Measurements from ENCODE around the gene MLXIPL.

Gene MLXIPL, protein sequence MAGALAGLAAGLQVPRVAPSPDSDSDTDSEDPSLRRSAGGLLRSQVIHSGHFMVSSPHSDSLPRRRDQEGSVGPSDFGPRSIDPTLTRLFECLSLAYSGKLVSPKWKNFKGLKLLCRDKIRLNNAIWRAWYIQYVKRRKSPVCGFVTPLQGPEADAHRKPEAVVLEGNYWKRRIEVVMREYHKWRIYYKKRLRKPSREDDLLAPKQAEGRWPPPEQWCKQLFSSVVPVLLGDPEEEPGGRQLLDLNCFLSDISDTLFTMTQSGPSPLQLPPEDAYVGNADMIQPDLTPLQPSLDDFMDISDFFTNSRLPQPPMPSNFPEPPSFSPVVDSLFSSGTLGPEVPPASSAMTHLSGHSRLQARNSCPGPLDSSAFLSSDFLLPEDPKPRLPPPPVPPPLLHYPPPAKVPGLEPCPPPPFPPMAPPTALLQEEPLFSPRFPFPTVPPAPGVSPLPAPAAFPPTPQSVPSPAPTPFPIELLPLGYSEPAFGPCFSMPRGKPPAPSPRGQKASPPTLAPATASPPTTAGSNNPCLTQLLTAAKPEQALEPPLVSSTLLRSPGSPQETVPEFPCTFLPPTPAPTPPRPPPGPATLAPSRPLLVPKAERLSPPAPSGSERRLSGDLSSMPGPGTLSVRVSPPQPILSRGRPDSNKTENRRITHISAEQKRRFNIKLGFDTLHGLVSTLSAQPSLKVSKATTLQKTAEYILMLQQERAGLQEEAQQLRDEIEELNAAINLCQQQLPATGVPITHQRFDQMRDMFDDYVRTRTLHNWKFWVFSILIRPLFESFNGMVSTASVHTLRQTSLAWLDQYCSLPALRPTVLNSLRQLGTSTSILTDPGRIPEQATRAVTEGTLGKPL

GRCh38 chr7:73623798-73624668, at the start of gene MLXIPL:
Gene MLXIPL, minus strand, starts transcription at chr7:73624522. Its CDS starts 30 bp downstream, at chr7:73624492.
- no peaks in the 10 kb centered on the region for H3K9me3 ChIP-seq (ENCODE audit: control insufficient read depth in 1 of 2, low read length in 2 of 2)
- peaks cover 8 to 24% of the 10 kb centered on the region in 2 donors for H3K27me3 ChIP-seq (ENCODE audit: control insufficient read depth in 1 of 2, insufficient read depth in 2 of 2, low read length in 2 of 2)
- H3K36me3 ChIP-seq (ENCODE audit: control insufficient read depth in 1 of 2, insufficient read depth in 2 of 2, low read length in 2 of 2), result no peaks in the 10 kb centered on the region
- H3K4me1 ChIP-seq (ENCODE audit: control insufficient read depth in 1 of 2, insufficient read depth in 2 of 2, low read length in 2 of 2), result peaks cover 0 to 9% of the 10 kb centered on the region in 2 donors
- H3K4me3 ChIP-seq (ENCODE audit: low read depth in 1 of 2, low read length in 2 of 2), result peak within 1 kb of the TSS; percentile 71 to 76
- peak within 1 kb of the TSS; percentile 72 to 77 for H3K9ac ChIP-seq (ENCODE audit: low read depth in 1 of 2, low read length in 2 of 2)
- H3K27ac ChIP-seq (ENCODE audit: low read depth, low read length), result peak within 1 kb of the TSS; percentile 10

- Histone ChIP-seq H3K9me3 (ENCODE audit: control insufficient read depth in 1 of 2, low read length in 2 of 2) (no peaks in the 10 kb centered on the region), H3K4me1 (ENCODE audit: control insufficient read depth in 1 of 2, insufficient read depth in 2 of 2, low read length in 2 of 2) (peaks cover 5 to 6% of the 10 kb centered on the region in 2 donors), H3K36me3 (ENCODE audit: control insufficient read depth in 1 of 2, insufficient read depth in 2 of 2, low read length in 2 of 2) (no peaks in the 10 kb centered on the region), H3K27me3 (ENCODE audit: control insufficient read depth in 1 of 2, insufficient read depth in 2 of 2, low read length in 2 of 2) (no peaks in the 10 kb centered on the region), H3K9ac (ENCODE audit: low read depth in 1 of 2, low read length in 2 of 2) (no peak overlapping the region), H3K27ac (ENCODE audit: low read depth, low read length) (no peak overlapping the region), H3K4me3 (ENCODE audit: low read depth in 1 of 2, low read length in 2 of 2) (no peak overlapping the region)
These were observed 47.6 kb upstream of the MLXIPL start for GRCh38 chr7:73671857-73672445.

DNA sequence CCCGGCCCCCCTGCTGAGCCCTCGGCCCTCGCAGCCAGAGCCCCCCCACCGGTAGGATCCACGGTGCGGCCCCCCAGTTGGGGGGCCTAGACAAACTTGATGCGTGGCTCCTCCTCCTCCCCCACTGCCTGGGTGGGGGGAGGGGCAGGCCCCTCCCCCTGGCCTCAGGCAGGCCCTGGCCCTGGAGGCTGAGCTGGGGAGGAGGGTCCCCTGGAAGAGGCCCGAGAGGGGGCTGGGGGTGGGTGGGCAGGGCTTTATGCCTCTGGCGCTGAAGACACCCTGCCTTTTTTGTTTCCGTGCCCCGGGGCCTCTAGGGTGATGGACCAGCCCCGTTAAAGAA, 47.0 kb upstream of the MLXIPL start:
- H3K9ac ChIP-seq (ENCODE audit: low read depth in 1 of 2, low read length in 2 of 2), result no peak overlapping the region
- no peak overlapping the region for H3K27ac ChIP-seq (ENCODE audit: low read depth, low read length)
- H3K36me3 ChIP-seq (ENCODE audit: control insufficient read depth in 1 of 2, insufficient read depth in 2 of 2, low read length in 2 of 2), result no peaks in the 10 kb centered on the region
- H3K27me3 ChIP-seq (ENCODE audit: control insufficient read depth in 1 of 2, insufficient read depth in 2 of 2, low read length in 2 of 2), result no peaks in the 10 kb centered on the region
- H3K4me1 ChIP-seq (ENCODE audit: control insufficient read depth in 1 of 2, insufficient read depth in 2 of 2, low read length in 2 of 2), result peaks cover 5 to 6% of the 10 kb centered on the region in 2 donors
- no peaks in the 10 kb centered on the region for H3K9me3 ChIP-seq (ENCODE audit: control insufficient read depth in 1 of 2, low read length in 2 of 2)
- H3K4me3 ChIP-seq (ENCODE audit: low read depth in 1 of 2, low read length in 2 of 2), result no peak overlapping the region

- Histone ChIP-seq H3K36me3 (ENCODE audit: control insufficient read depth in 1 of 2, insufficient read depth in 2 of 2, low read length in 2 of 2) (no peaks in the 10 kb centered on the region), H3K9ac (ENCODE audit: low read depth in 1 of 2, low read length in 2 of 2) (no peak overlapping the region), H3K4me1 (ENCODE audit: control insufficient read depth in 1 of 2, insufficient read depth in 2 of 2, low read length in 2 of 2) (peaks cover 6 to 9% of the 10 kb centered on the region in 2 donors), H3K27me3 (ENCODE audit: control insufficient read depth in 1 of 2, insufficient read depth in 2 of 2, low read length in 2 of 2) (no peaks in the 10 kb centered on the region), H3K9me3 (ENCODE audit: control insufficient read depth in 1 of 2, low read length in 2 of 2) (no peaks in the 10 kb centered on the region), H3K27ac (ENCODE audit: low read depth, low read length) (no peak overlapping the region), H3K4me3 (ENCODE audit: low read depth in 1 of 2, low read length in 2 of 2) (no peak overlapping the region)
These were observed 45.6 kb upstream of the MLXIPL start for GRCh38 chr7:73669858-73670385.

DNA sequence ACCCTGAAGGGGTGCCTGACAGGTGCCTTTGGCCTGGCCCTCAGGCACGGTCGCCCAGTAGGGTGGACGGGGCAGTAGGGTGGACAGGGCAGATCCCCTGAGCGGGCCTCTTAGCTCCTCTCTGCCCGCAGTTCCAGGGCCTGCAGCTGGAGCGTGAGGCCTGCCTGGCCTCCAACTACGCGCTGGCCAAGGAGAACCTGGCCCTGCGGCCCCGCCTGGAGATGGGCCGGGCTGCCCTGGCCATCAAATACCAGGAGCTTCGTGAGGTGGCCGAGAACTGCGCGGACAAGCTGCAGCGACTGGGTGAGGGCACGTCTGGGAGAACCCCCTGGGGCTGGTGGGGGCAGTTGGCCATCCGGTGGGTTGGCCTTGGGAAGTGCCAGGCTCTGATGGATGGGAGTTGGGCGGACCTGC, 45.0 kb upstream of the MLXIPL start:
- Histone ChIP-seq H3K4me1 (ENCODE audit: control insufficient read depth in 1 of 2, insufficient read depth in 2 of 2, low read length in 2 of 2) (peaks cover 6 to 9% of the 10 kb centered on the region in 2 donors), H3K27ac (ENCODE audit: low read depth, low read length) (no peak overlapping the region), H3K27me3 (ENCODE audit: control insufficient read depth in 1 of 2, insufficient read depth in 2 of 2, low read length in 2 of 2) (no peaks in the 10 kb centered on the region), H3K36me3 (ENCODE audit: control insufficient read depth in 1 of 2, insufficient read depth in 2 of 2, low read length in 2 of 2) (no peaks in the 10 kb centered on the region), H3K4me3 (ENCODE audit: low read depth in 1 of 2, low read length in 2 of 2) (no peak overlapping the region), H3K9me3 (ENCODE audit: control insufficient read depth in 1 of 2, low read length in 2 of 2) (no peaks in the 10 kb centered on the region), H3K9ac (ENCODE audit: low read depth in 1 of 2, low read length in 2 of 2) (no peak overlapping the region)

DNA sequence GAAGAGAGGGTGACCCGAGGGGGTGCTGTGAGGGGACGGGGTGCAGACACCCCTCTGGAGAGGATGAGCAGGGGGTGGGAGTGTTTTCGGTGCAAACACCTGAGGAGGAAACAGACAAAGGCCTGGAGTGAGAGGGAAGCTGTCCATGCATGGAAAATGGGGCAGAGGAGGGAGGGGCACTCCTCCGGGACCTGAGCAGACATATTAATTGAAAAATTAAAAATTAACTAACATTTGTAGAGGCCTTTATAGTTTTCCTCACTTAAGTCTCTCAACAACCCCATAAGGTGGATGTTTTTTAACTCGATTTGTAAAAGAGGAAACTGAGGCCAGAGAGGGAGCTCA, 44.5 kb upstream of the MLXIPL start:
- H3K9ac ChIP-seq (ENCODE audit: low read depth in 1 of 2, low read length in 2 of 2), result peak overlapping the region; percentile 43 to 59
- no peaks in the 10 kb centered on the region for H3K36me3 ChIP-seq (ENCODE audit: control insufficient read depth in 1 of 2, insufficient read depth in 2 of 2, low read length in 2 of 2)
- peaks cover 6 to 9% of the 10 kb centered on the region in 2 donors for H3K4me1 ChIP-seq (ENCODE audit: control insufficient read depth in 1 of 2, insufficient read depth in 2 of 2, low read length in 2 of 2)
- peak overlapping the region; percentile 56 to 60 for H3K4me3 ChIP-seq (ENCODE audit: low read depth in 1 of 2, low read length in 2 of 2)
- no peaks in the 10 kb centered on the region for H3K9me3 ChIP-seq (ENCODE audit: control insufficient read depth in 1 of 2, low read length in 2 of 2)
- no peak overlapping the region for H3K27ac ChIP-seq (ENCODE audit: low read depth, low read length)
- H3K27me3 ChIP-seq (ENCODE audit: control insufficient read depth in 1 of 2, insufficient read depth in 2 of 2, low read length in 2 of 2), result no peaks in the 10 kb centered on the region

- no peaks in the 10 kb centered on the region for H3K36me3 ChIP-seq (ENCODE audit: control insufficient read depth in 1 of 2, insufficient read depth in 2 of 2, low read length in 2 of 2)
- H3K27ac ChIP-seq (ENCODE audit: low read depth, low read length), result no peak overlapping the region
- peak overlapping the region; percentile 56 to 60 for H3K4me3 ChIP-seq (ENCODE audit: low read depth in 1 of 2, low read length in 2 of 2)
- H3K4me1 ChIP-seq (ENCODE audit: control insufficient read depth in 1 of 2, insufficient read depth in 2 of 2, low read length in 2 of 2), result peaks cover 6 to 9% of the 10 kb centered on the region in 2 donors
- no peaks in the 10 kb centered on the region for H3K27me3 ChIP-seq (ENCODE audit: control insufficient read depth in 1 of 2, insufficient read depth in 2 of 2, low read length in 2 of 2)
- H3K9ac ChIP-seq (ENCODE audit: low read depth in 1 of 2, low read length in 2 of 2), result peak overlapping the region; percentile 43 to 59
- H3K9me3 ChIP-seq (ENCODE audit: control insufficient read depth in 1 of 2, low read length in 2 of 2), result no peaks in the 10 kb centered on the region
These were observed 44.0 kb upstream of the MLXIPL start for GRCh38 chr7:73668103-73668885.

DNA sequence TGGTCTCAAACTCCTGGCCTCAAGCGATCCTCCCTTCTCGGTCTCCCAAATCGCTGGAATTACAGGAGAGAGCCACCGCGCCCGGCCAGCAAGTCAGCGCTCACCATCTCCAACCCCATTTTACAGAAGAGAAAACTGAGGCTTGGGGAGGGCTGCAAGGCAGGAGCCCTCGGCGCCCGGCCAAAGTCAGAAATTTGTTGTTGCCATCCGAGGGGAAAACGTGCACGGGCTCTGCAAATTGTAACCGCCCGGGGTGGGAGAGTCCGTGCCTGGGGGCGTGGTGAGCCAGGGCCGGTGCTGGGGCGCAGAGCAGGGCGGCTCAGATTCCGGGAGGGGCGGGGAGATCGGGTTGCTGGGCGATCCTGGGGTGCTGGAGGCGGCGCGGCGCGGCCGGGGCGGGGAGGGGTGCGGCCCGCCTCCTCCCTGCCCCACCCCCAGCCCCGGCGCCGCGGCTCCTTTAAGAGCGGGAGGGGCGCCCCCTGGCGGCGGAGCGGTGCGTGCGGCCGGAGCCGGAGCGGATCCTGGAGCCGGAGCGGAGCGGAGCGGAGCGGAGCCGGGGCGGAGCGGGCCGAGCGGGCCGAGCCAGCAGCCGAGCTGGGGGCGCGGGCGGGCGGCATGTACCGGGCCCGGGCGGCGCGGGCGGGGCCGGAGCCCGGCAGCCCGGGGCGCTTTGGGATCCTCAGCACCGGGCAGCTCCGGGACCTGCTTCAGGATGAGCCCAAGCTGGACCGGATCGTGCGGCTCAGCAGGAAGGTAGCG, 43.2 kb upstream of the MLXIPL start, which contains the start of gene VPS37D:
Gene VPS37D, plus strand, starts transcription at position 488 of the 759 bp plus-strand sequence. Its CDS starts 128 bp downstream, at position 616.
- Histone ChIP-seq H3K9me3 (ENCODE audit: control insufficient read depth in 1 of 2, low read length in 2 of 2) (no peaks in the 10 kb centered on the region), H3K4me1 (ENCODE audit: control insufficient read depth in 1 of 2, insufficient read depth in 2 of 2, low read length in 2 of 2) (peaks cover 6 to 9% of the 10 kb centered on the region in 2 donors), H3K27ac (ENCODE audit: low read depth, low read length) (no peak within 1 kb of the TSS), H3K4me3 (ENCODE audit: low read depth in 1 of 2, low read length in 2 of 2) (peak within 1 kb of the TSS; percentile 59 to 60), H3K27me3 (ENCODE audit: control insufficient read depth in 1 of 2, insufficient read depth in 2 of 2, low read length in 2 of 2) (no peaks in the 10 kb centered on the region), H3K9ac (ENCODE audit: low read depth in 1 of 2, low read length in 2 of 2) (peak within 1 kb of the TSS; percentile 43 to 59), H3K36me3 (ENCODE audit: control insufficient read depth in 1 of 2, insufficient read depth in 2 of 2, low read length in 2 of 2) (no peaks in the 10 kb centered on the region)
